Lower leg skin (tissue), 4 donors: Measurements from ENCODE around the gene RND2. TPM values are rescaled to one million over a fixed set of nuclear protein-coding genes. Genes with fewer than 3 reads are reported as not detected.
"Not testable (repeated sequence)": the region's sequence is repeated elsewhere in the genome, so short reads cannot be mapped to it uniquely, and the experiment has no call there.

Experiments used
- DNase-seq, 2 donors: peaks; one replicate each; pipeline ENCODE4 v3.0.0-alpha.2; 2019; ENCODE audit warnings: low spot score in 2 of 2
- H3K4me3 ChIP-seq: fragments of 200-600 bp; sonication (generic); 2 replicates; pipeline ENCODE4 v1.5.1; 2017; ENCODE audit warnings: mild to moderate bottlenecking, low read depth; ENCODE audit not compliant: poor library complexity, severe bottlenecking
- CTCF ChIP-seq, 3 donors: fragments of 450-650 bp; IDR thresholded peaks; one replicate each; pipeline ENCODE4 v1.5.1; 2016; ENCODE audit warnings: antibody characterized with exemption in 3 of 3, mild to moderate bottlenecking in 3 of 3, moderate library complexity in 2 of 3
- POLR2A ChIP-seq, 2 donors: fragments of 450-650 bp; IDR thresholded peaks; one replicate each; pipeline ENCODE4 v1.6.1; 2016 to 2017; ENCODE audit warnings: antibody characterized with exemption in 2 of 2, mild to moderate bottlenecking in 1 of 2, moderate library complexity in 1 of 2
- WGBS, 2 donors: methylation state at CpG; one replicate each; pipeline ENCODE4 v1.1.5; 2018; 5-methylcytosine and 5-hydroxymethylcytosine counted together
- intact Hi-C: fragments of 100-400 bp; cut with DNase I; formaldehyde crosslinking; loops from one replicate; pipeline ENCODE4 v1.15.0; 2023; ENCODE audit warnings: low total_unique reads
- total RNA-seq, 4 donors: library from RNA; depleted of rRNA; stranded (reverse); fragments of >200 nt; gene quantifications; one replicate each; pipeline ENCODE4 v1.1.0, GENCODE V29; 2016

RND2 gene
- total RNA-seq, 4 donors from 2014 or later = 0.65 to 2.7 (median 1.0) TPM

- no peak for DNase-seq
- TF ChIP-seq POLR2A (IDR thresholded peaks at IDR 0.05) = no peak
- TF ChIP-seq CTCF (IDR thresholded peaks at IDR 0.05) = no peak
- intact Hi-C loops = no loop called here
- WGBS, 2 donors = 91 to 95% methylated on average over 6 of the region's 6 CpGs
- H3K4me3 ChIP-seq = no peak overlapping the region
These were observed 33.6 kb upstream of the RND2 start for GRCh38 chr17:42991471-42991870.

- no peak overlapping the region for H3K4me3 ChIP-seq
- DNase-seq = no peak
- intact Hi-C loops = no loop called here
- WGBS, 2 donors = 71 to 85% methylated on average over 5 of the region's 5 CpGs
- TF ChIP-seq POLR2A (IDR thresholded peaks at IDR 0.05) = no peak
- no peak for TF ChIP-seq CTCF (IDR thresholded peaks at IDR 0.05)
These were observed 32.2 kb upstream of the RND2 start for GRCh38 chr17:42992872-42993271.

- WGBS, 2 donors = 85 to 86% methylated on average over 10 of the region's 10 CpGs
- H3K4me3 ChIP-seq, intact Hi-C loops, DNase-seq: not testable (repeated sequence)
These were observed 31.1 kb upstream of the RND2 start for GRCh38 chr17:42993913-42994312.

GRCh38 chr17:42997390-42997983 lies 27.5 kb upstream of the RND2 start:
- DNase-seq = no peak
- TF ChIP-seq POLR2A (IDR thresholded peaks at IDR 0.05) (no peak), CTCF (IDR thresholded peaks at IDR 0.05) (no peak)
- intact Hi-C loops = loop anchor here (5.0 kb wide), 1 partner anchor 150 kb away; no protein-coding TSS in a partner anchor
- WGBS, 2 donors = 24 to 39% methylated on average over 5 of the region's 5 CpGs
- H3K4me3 ChIP-seq = no peak overlapping the region

- intact Hi-C loops = loop anchor here (5.0 kb wide), 1 partner anchor 151 kb away; no protein-coding TSS in a partner anchor
- 0 to 1% methylated on average over 47 to 49 of the region's 49 CpGs for WGBS, 2 donors
- peak within 1 kb of the TSS; percentile 87 for H3K4me3 ChIP-seq
- TF ChIP-seq CTCF (IDR thresholded peaks at IDR 0.05) (peak in 1 of 3 donors; percentile 93), POLR2A (IDR thresholded peaks at IDR 0.05) (no peak)
- DNase-seq = peak; percentile 100
These were observed 26.8 kb upstream of the RND2 start, which contains the start of gene RPL27 for GRCh38 chr17:42997984-42998938. Gene RPL27, plus strand, starts transcription at chr17:42998419. Its CDS starts 332 bp downstream, at chr17:42998751.

- intact Hi-C loops = loop anchor here (5.0 kb wide), 1 partner anchor 152 kb away; no protein-coding TSS in a partner anchor
- WGBS, 2 donors = 11 to 15% methylated on average over 9 to 10 of the region's 10 CpGs
These were observed 26.0 kb upstream of the RND2 start for GRCh38 chr17:42999003-42999525.

GRCh38 chr17:43000894-43001293 lies 24.1 kb upstream of the RND2 start:
- intact Hi-C loops = not testable (repeated sequence)

More at GRCh38 chr17:42999003-42999525, 26.0 kb upstream of the RND2 start:
- TF ChIP-seq CTCF (IDR thresholded peaks at IDR 0.05) (no peak), POLR2A (IDR thresholded peaks at IDR 0.05) (no peak)
- no peak for DNase-seq
- H3K4me3 ChIP-seq = peak overlapping the region; percentile 87

More at GRCh38 chr17:43000894-43001293, 24.1 kb upstream of the RND2 start:
- not testable (repeated sequence) for DNase-seq, H3K4me3 ChIP-seq
- WGBS, 2 donors = 94 to 95% methylated on average over 13 of the region's 13 CpGs
